ENCODE data around the gene KIAA1217.
"Not testable (repeated sequence)": the region's sequence is repeated elsewhere in the genome, so short reads cannot be mapped to it uniquely, and the experiment has no call there.

Gene KIAA1217

GRCh38 chr10:24445958-24446357, 237.0 kb downstream of the KIAA1217 start:
- DNase-seq, result not testable (repeated sequence)

GRCh38 chr10:24446739-24447138, 237.8 kb downstream of the KIAA1217 start:
- no peak for DNase-seq

GRCh38 chr10:24448351-24448999, 239.5 kb downstream of the KIAA1217 start:
- no peak for DNase-seq

GRCh38 chr10:24449321-24449740, 240.4 kb downstream of the KIAA1217 start:
- DNase-seq, result no peak

GRCh38 chr10:24449769-24450310, 240.9 kb downstream of the KIAA1217 start:
- DNase-seq, result no peak

GRCh38 chr10:24451325-24451820, 242.4 kb downstream of the KIAA1217 start:
- no peak for DNase-seq

GRCh38 chr10:24452030-24452429, 243.1 kb downstream of the KIAA1217 start:
- no peak for DNase-seq

- DNase-seq, result no peak
Measured at GRCh38 chr10:24453404-24453830, 244.5 kb downstream of the KIAA1217 start.

GRCh38 chr10:24453973-24454372, 245.0 kb downstream of the KIAA1217 start:
- DNase-seq, result no peak

GRCh38 chr10:24455447-24455846, 246.5 kb downstream of the KIAA1217 start:
- no peak for DNase-seq

GRCh38 chr10:24456322-24456721, 247.4 kb downstream of the KIAA1217 start:
- no peak for DNase-seq

- no peak for DNase-seq
Measured at GRCh38 chr10:24457661-24458318, 248.9 kb downstream of the KIAA1217 start.

- DNase-seq, result no peak
Measured at GRCh38 chr10:24459836-24460235, 250.9 kb downstream of the KIAA1217 start.

- no peak for DNase-seq
Measured at GRCh38 chr10:24462291-24462813, 253.4 kb downstream of the KIAA1217 start.

GRCh38 chr10:24462889-24463552, 254.1 kb downstream of the KIAA1217 start:
- no peak for DNase-seq

- no peak for DNase-seq
Measured at GRCh38 chr10:24463611-24464426, 254.9 kb downstream of the KIAA1217 start.

GRCh38 chr10:24465124-24465874, 256.4 kb downstream of the KIAA1217 start:
- DNase-seq, result no peak

GRCh38 chr10:24465891-24466818, 257.2 kb downstream of the KIAA1217 start:
- DNase-seq, result no peak

- no peak for DNase-seq
Measured at GRCh38 chr10:24467136-24467535, 258.2 kb downstream of the KIAA1217 start.

GRCh38 chr10:24467605-24468004, 258.7 kb downstream of the KIAA1217 start:
- no peak for DNase-seq
